Umbilical cord (tissue), 2 donors: ENCODE measurements around the gene CNIH2. TPM values are rescaled to one million over a fixed set of nuclear protein-coding genes. Genes with fewer than 3 reads are reported as not detected.
A peak's percentile ranks its signal among the peaks of the same experiment; 100 is the strongest.
"Not testable (repeated sequence)": the region's sequence is repeated elsewhere in the genome, so short reads cannot be mapped to it uniquely, and the experiment has no call there.

Experiments used
- DNase-seq: peaks from one replicate; pipeline ENCODE4 v3.0.0-alpha.2; 2015; ENCODE audit warnings: low spot score
- total RNA-seq: library from RNA; depleted of rRNA; stranded (reverse); fragments of >200 nt; gene quantifications from one replicate; pipeline ENCODE4 v1.2.3, GENCODE V29; 2014; ENCODE audit warnings: low replicate concordance; ENCODE audit not compliant: insufficient read depth

The CNIH2 gene
- total RNA-seq, result not detected

DNA sequence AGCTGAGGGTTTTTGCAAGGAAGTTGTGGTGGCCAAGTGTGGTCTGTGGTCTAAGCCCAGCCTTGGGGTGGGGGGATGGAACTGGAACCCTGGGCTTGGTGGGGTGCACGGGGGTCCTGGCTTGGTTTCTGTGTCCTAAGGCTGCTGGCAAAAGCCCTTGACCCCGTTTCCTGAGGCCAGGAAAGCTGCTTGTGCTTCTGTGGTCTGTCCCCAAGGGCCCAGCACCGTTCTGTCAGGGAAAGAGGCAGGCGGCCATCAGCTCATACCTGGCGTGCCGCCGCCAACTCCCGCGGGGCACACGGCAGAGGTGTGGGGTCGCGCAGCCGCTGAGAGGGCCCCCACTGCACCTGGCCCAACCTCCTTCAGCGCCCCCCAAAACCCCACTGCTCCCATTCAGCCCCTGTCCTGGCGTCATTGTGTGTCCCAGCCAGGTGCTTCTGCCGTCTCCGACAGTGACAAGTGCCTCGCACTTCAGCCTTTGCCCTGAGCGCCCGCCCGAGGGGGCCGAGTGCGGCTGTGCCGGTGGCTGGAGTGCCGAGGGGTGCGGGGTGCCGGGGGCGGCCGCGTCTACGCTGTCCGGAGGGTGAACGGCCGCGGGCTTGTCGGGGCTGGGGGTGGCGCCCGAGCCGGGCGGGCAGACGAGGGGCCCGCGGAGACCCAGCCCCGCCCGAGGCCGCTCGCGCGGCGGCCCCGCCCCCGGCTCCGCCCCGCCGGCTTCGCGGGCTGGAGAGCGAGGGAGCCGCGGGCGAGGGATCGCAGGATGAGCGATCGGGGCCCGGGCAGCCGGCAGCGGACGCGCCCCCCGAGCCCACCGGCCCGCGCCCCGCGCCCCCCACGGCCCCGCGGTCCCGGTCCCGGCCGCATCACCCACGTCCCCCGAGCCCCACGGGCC, at the start of gene CNIH2:
Gene CNIH2, plus strand, starts transcription at position 705 of the 892 bp plus-strand sequence. CDS start 282 bp downstream, outside the sequence.
- peak; percentile 45 for DNase-seq

GRCh38 chr11:66228521-66228920, 49.5 kb upstream of the CNIH2 start:
- DNase-seq, result peak; percentile 56

- DNase-seq, result no peak
These were observed 47.8 kb upstream of the CNIH2 start for GRCh38 chr11:66230156-66230555.

- no peak for DNase-seq
These were observed 47.0 kb upstream of the CNIH2 start for GRCh38 chr11:66230978-66231377.

GRCh38 chr11:66231561-66231960, 46.4 kb upstream of the CNIH2 start:
- DNase-seq, result no peak

GRCh38 chr11:66232769-66233168, 45.2 kb upstream of the CNIH2 start:
- DNase-seq, result no peak

DNA sequence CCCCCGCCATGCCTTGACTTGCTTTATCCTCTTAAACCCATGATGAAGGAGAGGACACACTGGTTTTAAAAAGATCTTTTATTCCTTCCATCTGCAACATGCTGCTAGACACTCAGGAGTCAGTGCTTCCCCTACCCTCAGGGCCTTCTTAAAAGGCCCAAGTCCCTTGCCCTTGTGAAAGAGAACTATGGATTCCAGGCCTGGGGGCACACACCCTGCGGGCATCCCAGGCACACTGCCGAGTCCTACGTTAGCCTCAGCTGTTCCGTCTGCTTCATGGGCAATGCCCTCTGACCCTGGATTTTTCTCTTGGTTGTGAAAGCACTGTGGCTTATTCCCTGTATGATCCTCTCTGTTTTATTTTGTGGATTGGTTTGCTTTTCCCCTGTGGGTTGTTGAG, 44.7 kb upstream of the CNIH2 start:
- no peak for DNase-seq

DNA sequence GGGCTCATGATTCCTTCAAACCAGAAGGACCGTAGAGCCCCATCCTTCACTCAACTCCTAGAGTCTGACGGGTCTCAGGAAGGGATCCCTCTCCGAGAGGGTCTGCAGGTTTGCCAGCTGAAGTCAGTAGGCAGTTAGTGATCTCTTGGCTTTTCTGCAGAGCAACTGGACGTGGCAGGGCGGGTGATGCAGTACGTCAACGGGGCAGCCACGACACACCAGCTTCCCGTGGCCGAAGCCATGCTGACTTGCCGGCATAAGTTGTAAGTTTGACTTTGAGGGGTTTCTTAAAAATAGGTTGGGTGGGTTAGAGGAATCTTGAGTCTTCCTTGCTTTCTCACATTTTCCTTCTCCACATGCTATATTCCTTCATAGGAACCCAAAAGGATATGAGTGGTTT, 42.8 kb upstream of the CNIH2 start:
- DNase-seq, result no peak

GRCh38 chr11:66237867-66238266, 40.1 kb upstream of the CNIH2 start:
- no peak for DNase-seq

GRCh38 chr11:66238786-66239413, 39.1 kb upstream of the CNIH2 start:
- no peak for DNase-seq

DNA sequence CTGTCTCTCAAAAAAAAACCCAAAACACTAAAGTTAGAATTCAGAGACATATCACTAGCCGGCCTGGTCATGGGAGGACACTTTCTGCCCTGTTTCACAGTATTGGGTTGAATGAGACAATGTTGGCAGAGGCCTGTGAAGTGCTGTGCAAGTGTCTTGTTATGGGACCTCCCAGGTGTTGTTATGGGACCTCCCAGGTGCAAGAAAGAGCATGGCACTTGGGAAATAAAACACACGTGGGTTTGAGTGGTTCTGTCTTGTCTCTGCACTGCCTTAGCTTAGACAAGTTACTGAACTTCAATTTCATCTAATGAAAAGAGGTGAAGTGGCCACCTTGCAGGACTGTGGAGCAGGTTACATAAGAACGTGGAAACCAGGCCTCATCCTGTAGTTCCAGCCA, 38.5 kb upstream of the CNIH2 start:
- DNase-seq, result no peak

DNA sequence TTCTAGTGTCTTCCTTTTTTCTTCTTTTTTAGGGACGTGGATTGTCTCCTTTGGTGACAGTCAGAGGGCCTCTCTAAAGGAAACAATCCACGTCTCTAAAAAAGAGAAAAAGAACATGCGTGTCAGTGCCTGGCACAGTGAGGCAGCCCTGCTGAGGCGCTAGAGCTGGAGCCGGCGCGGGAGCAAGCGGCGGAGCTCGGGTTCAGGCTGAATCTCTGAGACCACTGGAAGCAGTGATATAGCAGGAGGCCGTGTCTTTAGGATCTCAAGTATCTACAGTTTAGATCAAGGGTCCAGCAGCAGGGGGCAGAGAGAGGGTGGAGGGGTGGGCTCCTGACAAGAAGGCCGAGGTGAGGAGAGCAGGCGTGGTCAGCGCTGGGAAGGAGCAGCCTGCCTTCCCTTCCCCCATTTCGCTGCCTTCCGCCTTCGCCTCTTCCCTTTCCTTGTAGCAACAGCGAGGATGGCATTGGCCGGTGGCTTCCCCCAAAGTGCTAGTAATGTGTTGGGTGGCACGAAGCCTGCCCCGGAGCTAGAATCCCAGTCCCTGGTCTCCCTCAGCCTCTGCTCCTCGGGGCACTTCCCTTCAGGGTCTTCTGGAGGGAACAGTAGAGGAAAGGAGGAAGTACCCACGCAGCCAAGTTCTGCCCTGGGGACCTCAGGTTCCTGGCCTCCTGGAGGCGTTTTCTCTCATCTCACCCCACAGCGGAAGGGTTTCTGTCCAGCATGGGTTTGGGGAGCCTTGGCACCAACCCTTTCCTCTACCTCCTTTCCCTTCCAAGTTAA, 37.8 kb upstream of the CNIH2 start:
- no peak for DNase-seq

GRCh38 chr11:66240781-66241136, 37.2 kb upstream of the CNIH2 start:
- DNase-seq, result no peak

DNA sequence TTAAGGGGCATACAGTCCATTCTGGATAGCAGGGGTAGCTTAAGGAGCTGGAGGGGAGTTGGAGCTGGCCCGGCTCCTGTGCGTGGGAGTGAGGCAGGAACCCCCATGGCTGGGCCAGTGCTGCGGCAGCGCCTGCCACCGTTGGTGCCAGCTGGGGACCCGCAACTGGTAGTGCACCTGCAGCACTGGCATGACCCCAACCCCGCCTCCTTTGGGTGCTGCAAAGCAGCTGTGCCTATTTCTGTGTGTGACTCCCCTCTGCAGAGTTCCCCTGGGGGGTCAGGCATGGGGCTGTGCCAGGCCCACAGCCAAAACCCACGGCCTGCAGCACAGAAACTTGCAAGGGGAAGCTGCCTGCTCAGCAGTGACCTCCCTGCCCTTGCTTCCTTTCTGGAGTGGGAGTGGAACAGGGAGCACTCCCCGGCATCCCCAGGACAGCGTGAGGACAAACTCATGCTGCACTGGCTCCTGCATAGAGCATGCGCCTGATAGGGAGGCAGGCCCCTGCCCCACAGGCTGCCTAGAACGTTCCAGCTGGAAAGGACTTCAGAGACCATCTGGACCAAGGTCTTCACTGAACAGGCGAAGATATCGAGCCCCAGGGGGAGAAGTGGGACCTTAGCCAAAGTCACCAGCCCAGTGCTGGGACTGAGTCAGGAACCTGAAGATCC, 35.7 kb upstream of the CNIH2 start:
- DNase-seq, result no peak

- DNase-seq, result no peak
These were observed 34.0 kb upstream of the CNIH2 start for GRCh38 chr11:66243782-66244535.

- DNase-seq, result no peak
These were observed 30.7 kb upstream of the CNIH2 start for GRCh38 chr11:66247295-66247694.

DNA sequence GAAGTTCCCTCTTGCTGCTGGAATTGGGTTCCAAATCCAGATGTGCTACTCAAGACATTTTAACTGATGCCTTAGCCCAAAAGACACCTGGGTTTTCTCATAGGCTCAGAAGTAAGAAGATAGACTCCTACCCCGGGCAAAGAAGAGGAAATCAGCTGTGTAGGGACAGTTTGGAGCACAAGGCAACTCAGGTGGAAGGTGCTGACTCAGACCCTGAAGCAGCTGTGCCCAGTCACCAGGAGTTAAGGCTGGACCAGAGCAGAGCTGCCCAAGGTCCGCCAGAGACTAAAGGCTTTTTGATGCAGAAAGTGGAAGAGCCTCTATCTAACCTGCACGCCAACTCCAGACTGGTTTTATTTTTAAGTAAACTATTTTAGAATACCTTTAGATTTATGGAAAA, 30.2 kb upstream of the CNIH2 start:
- DNase-seq, result no peak

DNA sequence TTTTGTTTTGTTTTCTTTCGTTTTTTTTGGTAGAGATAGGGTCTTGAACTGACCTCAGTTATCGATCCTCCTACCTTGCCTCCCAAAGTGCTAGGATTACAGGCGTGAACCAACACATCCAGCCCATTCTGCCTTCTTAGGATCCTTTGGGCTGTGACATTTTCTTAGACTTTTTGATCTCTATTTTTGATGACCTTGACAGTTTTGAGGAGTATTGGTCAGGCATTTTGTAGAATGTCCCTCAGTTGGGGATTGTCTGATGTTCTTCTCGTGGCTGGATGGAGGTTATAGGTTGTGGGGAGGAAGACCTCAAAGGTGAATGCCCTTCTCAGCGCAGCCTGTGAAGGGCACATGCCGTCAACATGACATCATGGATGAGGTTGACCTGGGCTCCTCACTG, 29.1 kb upstream of the CNIH2 start:
- DNase-seq, result no peak

GRCh38 chr11:66251809-66252208, 26.2 kb upstream of the CNIH2 start:
- DNase-seq, result no peak

DNA sequence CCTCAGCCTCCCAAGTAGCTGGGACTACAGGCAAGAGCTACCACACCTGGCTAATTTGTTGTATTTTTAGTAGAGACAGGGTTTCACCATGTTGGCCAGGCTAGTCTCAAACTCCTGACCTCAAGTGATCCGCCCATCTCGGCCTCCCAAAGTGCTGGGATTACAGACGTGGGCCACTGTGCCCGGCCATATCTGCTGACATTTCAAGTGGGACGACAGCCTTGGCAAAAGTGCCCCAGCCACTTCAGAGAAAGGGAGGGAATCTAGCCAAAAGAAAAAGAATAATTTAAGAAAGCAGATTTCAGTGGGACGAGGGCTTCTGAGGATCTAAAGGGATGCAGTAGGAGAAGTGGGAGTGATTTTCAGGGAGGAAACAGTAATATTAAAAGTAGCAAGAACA, 24.9 kb upstream of the CNIH2 start:
- DNase-seq, result not testable (repeated sequence)

DNA sequence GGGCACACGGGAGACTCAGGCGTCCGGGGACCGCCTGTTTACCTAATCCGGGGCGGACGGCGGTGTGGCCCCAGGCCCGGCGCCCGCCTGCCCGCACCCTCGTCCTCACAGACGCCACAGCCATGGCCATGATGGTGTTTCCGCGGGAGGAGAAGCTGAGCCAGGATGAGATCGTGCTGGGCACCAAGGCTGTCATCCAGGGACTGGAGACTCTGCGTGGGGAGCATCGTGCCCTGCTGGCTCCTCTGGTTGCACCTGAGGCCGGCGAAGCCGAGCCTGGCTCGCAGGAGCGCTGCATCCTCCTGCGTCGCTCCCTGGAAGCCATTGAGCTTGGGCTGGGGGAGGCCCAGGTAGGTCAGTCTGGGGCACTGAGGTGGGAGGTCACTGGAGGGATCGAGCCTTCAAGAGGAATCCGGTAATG, 19.5 kb upstream of the CNIH2 start:
- no peak for DNase-seq
